Stimulated activated CD8-positive, alpha-beta memory T cell treated with anti-CD3 and anti-CD28 coated beads, Interleukin-7, amount 100 ng/mL, for 48 hours (primary cell): Measurements from ENCODE around the gene COA8.

Experiments used
- DNase-seq, 2 donors: peaks; one replicate each; pipeline ENCODE4 v3.0.0-alpha.2; 2020; ENCODE audit warnings: low read depth in 1 of 2; ENCODE audit errors: extremely low read depth in 1 of 2

COA8 gene

DNA sequence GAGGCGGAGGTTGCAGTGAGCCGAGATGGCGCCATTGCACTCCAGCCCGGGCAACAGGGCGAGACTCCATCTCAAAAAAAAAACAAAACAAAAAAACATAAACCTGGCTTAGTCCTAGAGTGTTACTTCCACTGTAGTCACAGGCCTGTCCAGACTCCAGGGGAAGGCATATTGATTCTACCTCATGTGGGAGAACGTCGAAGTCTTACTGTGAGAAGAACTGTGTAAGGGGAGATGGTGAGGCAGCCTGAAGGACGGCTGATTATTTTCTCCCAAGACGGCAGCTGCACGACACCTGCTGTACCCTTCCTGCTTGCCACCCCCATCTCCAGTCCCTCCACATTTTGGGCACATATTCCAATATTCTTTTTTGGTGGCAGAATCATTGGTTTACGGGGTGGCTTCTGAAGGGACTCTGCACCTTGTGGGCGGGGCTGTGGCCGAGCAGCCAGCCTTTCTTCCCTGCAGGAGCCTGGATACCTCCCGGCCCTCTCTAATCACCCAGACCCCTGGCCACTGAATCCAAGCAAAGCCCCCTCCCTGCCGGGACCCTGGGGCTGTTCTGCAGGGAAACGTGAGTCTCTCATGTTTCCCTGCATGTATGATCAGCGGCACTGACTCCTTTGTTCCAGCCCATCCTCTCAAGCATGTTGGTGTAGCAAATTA is 54.0 kb downstream of the COA8 start:
- DNase-seq = no peak

DNA sequence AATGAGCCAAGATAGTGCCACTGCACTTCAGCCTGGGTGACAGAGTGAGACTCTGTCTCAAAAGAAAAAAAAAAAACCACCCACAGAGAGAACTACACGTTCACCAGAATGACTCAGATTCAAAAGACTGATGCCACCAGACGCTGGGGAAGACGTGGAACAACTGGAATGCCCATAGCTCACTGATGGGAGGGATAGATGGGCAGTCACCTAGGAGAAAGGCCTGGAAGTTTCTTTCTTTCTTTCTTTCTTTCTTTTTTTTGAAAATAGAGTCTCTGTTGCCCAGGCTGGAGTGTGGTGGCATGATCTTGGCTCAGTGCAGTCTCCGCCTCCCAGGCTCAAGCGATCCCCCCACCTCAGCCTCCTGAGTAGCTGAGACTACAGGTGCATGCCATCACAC is 56.3 kb downstream of the COA8 start:
- DNase-seq = no peak

DNA sequence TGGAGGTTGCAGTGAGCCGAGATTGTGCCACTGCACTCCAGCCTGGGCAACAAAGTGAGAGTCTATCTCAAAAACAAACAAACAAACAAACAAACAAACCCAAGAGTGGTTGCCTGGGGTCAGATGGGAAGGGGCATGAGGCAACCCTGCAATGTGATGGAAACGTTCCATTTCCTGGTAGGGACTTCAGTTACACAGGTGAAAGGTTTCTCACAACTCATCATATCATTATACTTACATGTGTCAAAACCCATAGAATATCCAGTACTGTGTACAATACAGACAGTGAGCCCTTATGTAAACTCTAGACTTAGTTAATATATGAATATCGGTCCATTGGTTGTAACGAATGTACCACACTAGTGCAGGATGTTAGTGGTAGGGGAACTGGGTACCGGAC is 59.1 kb downstream of the COA8 start:
- no peak for DNase-seq

DNA sequence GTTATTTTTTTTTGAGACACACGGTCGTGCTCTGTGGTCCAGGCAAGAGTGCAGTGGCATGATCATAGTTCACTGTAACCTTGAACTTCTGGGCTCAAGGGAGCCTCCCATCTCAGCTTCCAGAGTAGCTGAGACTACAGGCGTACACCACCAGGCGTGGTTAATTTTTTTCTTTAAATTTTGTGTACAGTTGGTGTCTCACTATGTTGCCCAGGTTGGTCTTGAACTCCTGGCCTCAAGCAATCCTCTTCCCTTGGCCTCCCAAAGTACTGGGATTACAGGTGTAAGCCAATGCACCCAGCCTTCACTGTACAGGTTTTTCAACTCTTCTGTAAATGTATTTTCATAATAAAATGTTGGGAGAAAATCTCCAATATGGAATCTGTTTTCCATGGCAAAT is 60.5 kb downstream of the COA8 start:
- no peak for DNase-seq

DNA sequence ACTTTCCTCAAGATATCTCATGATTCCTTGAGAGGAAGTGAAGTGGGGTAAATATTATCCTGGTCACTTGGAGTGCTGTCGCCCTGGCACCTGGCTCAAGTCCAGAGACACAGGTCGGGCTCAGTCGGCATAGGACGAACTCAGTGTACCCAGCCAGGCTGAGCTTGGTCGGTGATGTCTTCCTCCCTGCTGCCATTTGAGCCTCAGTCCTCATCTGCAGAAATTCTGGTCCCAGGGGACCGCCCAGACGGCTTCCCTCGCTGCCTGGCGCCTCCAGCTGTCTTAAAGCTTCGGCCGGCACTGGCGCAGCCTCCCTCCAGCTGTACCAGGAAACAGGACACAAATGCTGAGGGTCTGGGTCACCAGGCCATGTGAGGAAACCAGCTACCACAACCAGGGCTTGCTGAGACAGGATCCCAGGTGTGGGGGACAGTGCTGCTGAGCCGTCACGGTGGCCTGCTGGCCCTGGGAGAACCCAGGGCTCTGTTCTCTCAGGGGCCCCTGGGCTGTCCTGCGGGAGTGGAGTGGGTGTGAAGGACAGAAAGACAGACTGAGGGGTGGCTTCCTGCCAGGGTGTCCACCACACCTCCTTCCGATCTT is 61.2 kb downstream of the COA8 start:
- no peak for DNase-seq

DNA sequence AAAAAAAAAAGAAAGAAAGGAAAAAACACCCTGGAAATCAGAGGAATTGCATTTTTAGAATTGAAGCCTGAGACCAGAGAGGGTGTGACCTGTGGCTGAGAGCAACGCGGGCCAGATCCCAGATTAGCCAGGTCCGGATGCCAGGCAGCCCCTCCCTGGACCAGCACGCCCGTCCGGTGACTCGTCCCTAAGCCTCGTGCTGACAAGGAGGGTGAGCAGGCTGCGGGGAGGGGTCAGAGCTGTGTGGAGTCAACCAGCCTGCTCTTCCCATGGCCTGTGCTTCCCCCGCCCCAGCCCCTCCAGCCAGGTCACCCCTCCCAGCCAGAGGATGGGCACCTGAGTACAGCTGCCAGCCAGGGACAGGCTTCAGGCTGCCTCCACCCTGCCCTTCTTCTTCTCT is 62.1 kb downstream of the COA8 start:
- no peak for DNase-seq

DNA sequence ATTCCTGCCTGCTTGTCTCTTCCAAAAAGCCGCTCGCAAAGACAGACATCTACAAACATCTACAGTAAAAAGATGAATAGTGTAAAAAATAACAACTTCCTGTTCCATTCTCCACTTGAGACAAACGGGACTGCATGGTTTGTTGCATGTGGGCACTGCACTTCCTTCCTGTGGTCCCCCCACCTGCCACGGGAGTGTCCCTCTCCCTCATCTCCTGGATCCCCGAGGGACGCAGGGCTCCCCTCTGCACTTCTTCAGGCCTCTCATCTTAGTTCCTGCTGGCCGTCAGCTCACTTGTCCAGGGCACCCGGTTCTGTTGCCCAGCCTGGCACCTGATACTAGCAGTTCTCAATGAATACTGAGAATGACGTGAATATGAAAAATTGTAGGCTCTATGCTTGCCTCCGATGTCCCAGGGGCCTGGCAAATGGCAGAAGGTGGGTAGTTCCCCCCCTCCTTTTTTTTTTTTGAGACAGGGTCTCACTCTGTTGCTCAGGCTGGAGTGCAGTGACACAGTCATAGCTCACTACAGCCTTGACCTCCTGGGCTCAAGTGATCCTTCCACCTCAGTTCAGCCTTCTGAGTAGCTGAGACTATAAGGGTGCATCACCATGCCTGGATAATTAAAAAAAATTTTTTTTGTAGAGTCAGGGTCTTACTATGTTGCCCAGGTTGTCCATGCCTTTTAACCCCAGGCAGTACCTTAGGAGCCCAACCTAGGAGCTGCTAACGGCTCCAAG is 62.8 kb downstream of the COA8 start:
- DNase-seq = no peak

DNA sequence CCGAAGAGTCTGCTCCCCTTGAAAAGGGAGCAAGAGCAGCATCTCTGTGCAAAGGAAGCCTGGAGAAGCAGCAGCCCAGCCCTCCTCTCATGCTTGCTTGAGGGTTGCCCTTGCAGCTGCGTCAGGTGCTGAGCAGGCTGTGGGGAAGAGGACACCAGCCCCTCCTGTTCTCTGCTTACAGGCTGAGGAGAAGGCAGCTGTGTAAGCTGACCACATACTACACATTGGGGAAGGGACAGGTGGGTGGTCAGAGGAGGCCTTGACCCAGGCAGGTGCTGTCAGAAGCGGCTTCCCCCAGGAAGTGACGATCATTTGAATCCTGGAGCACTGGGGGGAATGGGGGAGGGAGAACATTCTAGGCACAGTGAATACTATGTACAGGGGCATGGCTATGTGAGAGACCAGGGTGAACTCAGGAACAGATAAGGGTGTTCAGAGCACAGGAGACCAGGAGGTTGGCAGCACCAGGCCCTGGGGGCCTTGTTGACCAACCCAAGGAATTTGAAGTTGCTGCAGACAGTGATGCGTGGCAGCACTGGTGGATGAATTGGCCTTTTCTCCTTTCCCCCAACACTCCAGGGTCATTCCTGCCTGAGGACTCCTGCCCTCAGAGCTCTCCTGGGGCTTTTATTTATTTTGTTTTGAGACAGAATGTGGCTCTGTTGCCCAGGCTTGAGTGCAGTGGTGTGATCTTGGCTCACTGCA is 63.5 kb downstream of the COA8 start:
- no peak for DNase-seq

DNA sequence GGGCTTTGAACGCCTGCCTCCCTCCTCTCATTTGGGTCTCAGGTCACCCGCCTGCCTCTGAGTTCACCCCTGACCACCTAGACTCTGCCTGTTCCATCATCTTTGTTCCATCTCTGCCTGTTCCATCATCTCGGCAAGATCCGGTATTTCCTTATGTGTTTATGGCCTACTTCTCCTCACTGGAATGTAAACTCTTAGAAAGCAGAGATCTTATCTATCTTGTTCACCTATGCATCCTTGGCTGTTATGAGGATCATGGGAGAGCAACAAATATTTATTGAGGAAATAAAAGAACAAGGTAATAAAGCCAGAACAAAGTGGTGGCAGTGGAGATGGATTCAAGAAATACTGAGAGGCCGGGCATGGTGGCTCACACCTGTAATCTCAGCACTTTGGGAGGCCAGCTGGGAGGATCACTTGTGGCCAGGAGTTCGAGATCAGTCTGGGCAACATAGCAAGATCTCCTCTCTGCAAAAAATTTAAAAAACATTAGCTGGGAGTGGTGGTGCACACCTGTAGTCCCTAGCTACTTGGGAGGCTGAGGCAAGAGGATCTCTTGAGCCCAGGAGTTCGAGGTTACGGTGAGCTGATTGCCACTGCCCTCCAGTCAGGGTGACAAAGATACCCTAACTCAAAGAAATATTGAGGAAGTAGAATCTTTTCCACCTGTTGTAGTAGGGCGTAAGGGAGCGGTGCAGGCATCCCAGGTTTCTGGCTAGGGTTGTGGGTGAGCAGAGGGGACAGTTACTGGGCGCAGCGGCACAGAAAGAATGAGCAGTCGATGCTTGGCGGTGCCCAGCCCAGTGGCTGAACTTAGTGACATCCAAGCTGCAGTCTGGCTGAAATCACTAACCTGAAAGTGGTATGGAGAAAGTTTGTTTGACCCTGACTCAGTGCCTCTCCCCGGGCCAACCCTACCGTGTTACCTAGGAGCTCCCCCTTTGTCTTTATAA is 64.6 kb downstream of the COA8 start:
- DNase-seq = no peak

DNA sequence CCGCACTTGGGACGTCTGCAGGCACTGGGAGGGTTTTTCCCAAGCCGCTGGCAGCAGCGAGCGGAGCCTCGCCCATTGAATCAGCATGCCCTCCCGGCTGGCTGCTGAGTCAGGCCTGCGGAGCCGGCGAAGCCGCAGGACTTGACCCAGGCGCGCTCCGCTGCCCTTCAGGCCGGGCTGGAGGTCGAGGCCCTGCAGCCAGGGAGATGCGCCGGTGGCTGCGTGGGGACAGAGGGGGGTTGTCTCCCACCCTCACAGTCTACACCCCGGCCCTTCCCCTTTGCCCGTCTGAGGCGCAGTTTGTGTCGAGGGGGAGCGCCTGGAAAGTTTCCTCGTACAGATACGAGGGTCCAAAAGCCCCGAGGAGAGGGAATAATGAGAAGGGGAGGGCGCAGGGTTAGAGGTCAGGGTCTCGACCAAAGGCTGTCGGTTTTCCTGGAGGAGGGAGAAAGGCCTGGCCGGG is 65.5 kb downstream of the COA8 start:
- DNase-seq = no peak

DNA sequence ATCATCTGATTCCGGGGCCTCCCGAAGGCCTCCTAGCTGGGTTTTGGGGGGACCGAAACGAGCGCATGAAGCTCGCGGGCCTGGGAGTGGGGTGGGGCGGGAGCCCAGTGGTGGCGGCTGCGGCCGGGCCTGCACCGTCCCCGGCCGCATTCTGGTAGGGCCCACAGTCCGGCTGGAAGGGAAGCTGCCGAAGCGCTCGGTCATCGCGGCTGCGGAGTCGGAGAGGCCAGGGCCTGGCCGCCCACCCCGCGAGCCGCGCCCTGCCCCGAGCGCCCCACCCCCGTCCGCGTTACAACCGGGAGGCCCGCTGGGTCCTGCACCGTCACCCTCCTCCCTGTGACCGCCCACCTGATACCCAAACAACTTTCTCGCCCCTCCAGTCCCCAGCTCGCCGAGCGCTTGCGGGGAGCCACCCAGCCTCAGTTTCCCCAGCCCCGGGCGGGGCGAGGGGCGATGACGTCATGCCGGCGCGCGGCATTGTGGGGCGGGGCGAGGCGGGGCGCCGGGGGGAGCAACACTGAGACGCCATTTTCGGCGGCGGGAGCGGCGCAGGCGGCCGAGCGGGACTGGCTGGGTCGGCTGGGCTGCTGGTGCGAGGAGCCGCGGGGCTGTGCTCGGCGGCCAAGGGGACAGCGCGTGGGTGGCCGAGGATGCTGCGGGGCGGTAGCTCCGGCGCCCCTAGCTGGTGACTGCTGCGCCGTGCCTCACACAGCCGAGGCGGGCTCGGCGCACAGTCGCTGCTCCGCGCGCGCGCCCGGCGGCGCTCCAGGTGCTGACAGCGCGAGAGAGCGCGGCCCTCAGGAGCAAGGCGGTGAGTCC is 66.1 kb downstream of the COA8 start, which contains the start of gene KLC1:
TSS of gene KLC1 (plus strand) at position 528 of the 819 bp plus-strand sequence. CDS start 25,354 bp downstream, outside the sequence.
- peak; percentile 63 to 72 for DNase-seq

DNA sequence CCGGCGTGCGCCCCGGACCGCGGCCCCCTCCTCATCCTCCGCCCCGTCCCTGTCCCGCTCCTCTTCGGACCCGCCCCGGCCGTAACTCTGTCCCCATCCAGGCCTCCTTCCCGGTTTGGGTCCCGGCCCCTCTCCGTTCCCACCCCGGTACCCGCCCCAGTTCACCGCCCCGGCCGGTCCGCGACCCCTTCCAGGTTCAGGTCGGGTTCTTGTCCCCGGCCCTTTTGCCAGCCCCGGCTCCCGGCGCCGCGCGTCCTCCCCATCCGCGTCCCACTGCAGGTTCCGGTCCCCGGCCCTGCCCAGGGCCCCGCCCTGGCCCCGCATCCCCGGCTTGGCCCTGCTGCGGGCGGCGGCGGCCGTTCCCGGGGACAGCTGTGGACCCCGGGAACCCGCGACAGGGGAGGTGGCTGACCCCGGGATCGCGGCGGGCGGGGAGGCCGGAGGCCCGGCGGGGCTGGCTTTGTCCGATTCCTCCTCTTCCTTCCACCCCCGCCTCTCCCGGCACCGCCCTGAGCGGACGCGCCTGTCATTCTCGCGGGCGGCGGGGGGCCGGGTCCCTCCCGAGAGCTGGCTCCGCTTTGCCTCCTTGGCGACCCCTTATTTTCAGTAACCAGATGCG is 66.9 kb downstream of the COA8 start:
- peak in 1 of 2 donors; percentile 12 for DNase-seq

DNA sequence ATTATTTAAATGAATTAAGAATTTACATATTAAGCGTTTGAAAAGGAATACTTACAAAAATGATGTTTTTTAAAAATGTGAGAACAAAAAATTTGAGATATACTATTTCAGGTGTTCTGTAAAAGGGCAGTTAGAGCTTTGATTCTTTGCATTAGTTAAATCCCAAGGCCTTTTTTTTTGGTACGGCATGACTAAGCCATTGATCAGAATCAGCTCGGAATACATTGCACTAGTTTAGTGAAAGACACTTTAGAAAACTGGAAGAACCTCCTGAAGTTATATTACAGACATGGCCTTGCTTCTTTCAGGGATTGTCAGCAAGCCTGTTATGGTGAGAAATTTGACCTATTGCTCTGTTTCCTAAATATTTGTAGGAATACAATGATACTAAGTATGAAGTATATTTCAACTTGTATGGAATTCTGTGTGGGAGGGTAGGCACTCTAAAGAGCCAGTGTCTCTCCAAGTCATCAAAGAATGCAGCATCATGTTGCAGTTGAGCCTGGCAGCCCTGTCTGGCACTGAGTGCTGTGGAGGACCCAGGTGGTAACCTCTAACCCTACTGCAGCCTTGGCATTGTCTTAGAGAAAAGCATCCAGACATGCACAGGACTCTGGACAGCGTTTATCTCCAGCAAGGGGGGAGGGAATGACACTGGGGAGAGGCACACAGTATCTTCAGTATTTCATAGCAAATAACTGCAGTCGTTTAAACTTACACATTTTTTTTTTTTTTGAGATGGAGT is 67.8 kb downstream of the COA8 start:
- no peak for DNase-seq

DNA sequence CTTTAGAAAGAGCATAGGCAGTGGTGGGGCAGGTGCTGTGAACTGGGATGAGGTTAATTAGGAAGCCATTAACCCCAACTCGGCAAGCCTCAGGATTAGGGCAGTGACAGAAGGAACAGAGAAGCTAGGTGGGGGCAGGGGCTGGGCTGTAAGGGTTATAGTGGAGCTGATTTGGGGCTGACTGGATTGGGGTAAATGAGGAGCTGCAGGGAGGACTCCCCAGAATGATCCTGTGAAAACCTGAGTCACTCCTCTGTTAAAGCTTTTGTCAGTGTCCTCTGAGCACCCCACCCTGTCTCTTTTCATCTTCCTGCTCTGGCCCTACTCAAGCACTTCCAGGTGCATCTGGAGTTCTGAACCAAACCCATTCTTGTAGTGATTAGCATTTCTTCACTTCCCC is 70.6 kb downstream of the COA8 start:
- DNase-seq = no peak

DNA sequence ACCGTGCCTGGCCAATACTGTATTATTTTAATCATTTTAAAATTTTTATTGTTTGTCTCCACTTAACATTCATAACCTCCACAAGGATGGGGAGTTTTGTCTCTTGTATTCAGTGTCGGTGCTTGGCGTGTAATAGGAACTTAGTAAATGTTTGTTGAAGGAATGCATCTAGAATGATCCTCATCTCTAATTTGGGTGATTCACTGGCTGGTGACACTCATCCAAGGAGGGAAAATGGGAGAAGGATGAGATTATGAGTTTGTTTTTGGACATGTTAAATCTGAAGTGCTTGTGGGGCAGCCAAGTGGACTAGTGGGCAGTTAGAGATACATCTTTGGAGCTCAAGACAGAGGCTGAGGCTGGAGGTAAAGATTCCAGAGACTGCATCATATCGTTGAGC is 71.4 kb downstream of the COA8 start:
- DNase-seq = no peak

DNA sequence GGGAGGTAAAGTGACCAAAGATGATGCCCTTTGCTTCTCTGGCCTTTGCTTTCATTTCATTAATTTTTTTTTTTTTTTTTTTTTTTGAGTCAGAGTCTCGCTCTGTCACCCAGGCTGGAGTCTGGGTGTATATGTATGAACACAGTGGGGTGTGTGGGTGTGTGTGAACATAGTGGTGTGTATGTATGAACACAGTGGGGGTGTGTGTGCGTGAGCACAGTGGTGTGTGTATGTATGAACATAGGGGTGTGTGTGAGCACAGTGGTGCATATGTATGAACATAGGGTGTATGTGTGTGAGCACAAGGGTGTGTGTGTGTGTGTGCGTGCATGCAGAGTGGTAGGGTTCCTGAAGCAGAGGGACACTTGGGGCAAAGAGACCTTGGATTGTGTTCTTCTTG is 75.8 kb downstream of the COA8 start:
- DNase-seq = no peak
